ENCODE data around the gene MYH13. TPM values are rescaled to one million over a fixed set of nuclear protein-coding genes. Genes with fewer than 3 reads are reported as not detected.
"Not testable (repeated sequence)": the region's sequence is repeated elsewhere in the genome, so short reads cannot be mapped to it uniquely, and the experiment has no call there.

The MYH13 gene
- polyA plus RNA-seq, 4 donors: 0.06 to 0.27 (median 0.12) TPM

- DNase-seq (ENCODE audit: low read depth in 4 of 4, low spot score in 3 of 4): no peak
Measured at GRCh38 chr17:10306585-10306984, 66.2 kb downstream of the MYH13 start.

- DNase-seq (ENCODE audit: low read depth in 4 of 4, low spot score in 3 of 4): peak; percentile 39 to 68 (median 54)
Measured at GRCh38 chr17:10305398-10305797, 67.4 kb downstream of the MYH13 start.

- DNase-seq (ENCODE audit: low read depth in 4 of 4, low spot score in 3 of 4): no peak
Measured at GRCh38 chr17:10304758-10305300, 68.0 kb downstream of the MYH13 start.

GRCh38 chr17:10297691-10298090, 75.1 kb downstream of the MYH13 start:
- no peak for DNase-seq (ENCODE audit: low read depth in 4 of 4, low spot score in 3 of 4)

- DNase-seq (ENCODE audit: low read depth in 4 of 4, low spot score in 3 of 4): peak in 1 of 4 donors; percentile 42
Measured at GRCh38 chr17:10295728-10296343, 77.0 kb downstream of the MYH13 start.

- no peak for DNase-seq (ENCODE audit: low read depth in 4 of 4, low spot score in 3 of 4)
Measured at GRCh38 chr17:10294180-10294579, 78.6 kb downstream of the MYH13 start.

GRCh38 chr17:10292057-10292937, 80.5 kb downstream of the MYH13 start:
- no peak for DNase-seq (ENCODE audit: low read depth in 4 of 4, low spot score in 3 of 4)

GRCh38 chr17:10291576-10291975, 81.2 kb downstream of the MYH13 start:
- DNase-seq (ENCODE audit: low read depth in 4 of 4, low spot score in 3 of 4): not testable (repeated sequence)

GRCh38 chr17:10290041-10290440, 82.8 kb downstream of the MYH13 start:
- DNase-seq (ENCODE audit: low read depth in 4 of 4, low spot score in 3 of 4): no peak

- DNase-seq (ENCODE audit: low read depth in 4 of 4, low spot score in 3 of 4): no peak
Measured at GRCh38 chr17:10286324-10286723, 86.5 kb downstream of the MYH13 start.

GRCh38 chr17:10285896-10286295, 86.9 kb downstream of the MYH13 start:
- no peak for DNase-seq (ENCODE audit: low read depth in 4 of 4, low spot score in 3 of 4)

GRCh38 chr17:10280068-10280467, 92.7 kb downstream of the MYH13 start:
- no peak for DNase-seq (ENCODE audit: low read depth in 4 of 4, low spot score in 3 of 4)

- DNase-seq (ENCODE audit: low read depth in 4 of 4, low spot score in 3 of 4): no peak
Measured at GRCh38 chr17:10278218-10278617, 94.6 kb downstream of the MYH13 start.

- no peak for DNase-seq (ENCODE audit: low read depth in 4 of 4, low spot score in 3 of 4)
Measured at GRCh38 chr17:10276436-10276835, 96.4 kb downstream of the MYH13 start.

GRCh38 chr17:10275418-10275817, 97.4 kb downstream of the MYH13 start:
- no peak for DNase-seq (ENCODE audit: low read depth in 4 of 4, low spot score in 3 of 4)

- no peak for DNase-seq (ENCODE audit: low read depth in 4 of 4, low spot score in 3 of 4)
Measured at GRCh38 chr17:10271106-10271562, 101.7 kb downstream of the MYH13 start.

- no peak for DNase-seq (ENCODE audit: low read depth in 4 of 4, low spot score in 3 of 4)
Measured at GRCh38 chr17:10270258-10270657, 102.5 kb downstream of the MYH13 start.

- DNase-seq (ENCODE audit: low read depth in 4 of 4, low spot score in 3 of 4): no peak
Measured at GRCh38 chr17:10268005-10268404, 104.8 kb downstream of the MYH13 start.

- no peak for DNase-seq (ENCODE audit: low read depth in 4 of 4, low spot score in 3 of 4)
Measured at GRCh38 chr17:10266296-10266876, 106.4 kb downstream of the MYH13 start.

GRCh38 chr17:10265100-10265810, 107.6 kb downstream of the MYH13 start:
- no peak for DNase-seq (ENCODE audit: low read depth in 4 of 4, low spot score in 3 of 4)

GRCh38 chr17:10264051-10264450, 108.8 kb downstream of the MYH13 start:
- no peak for DNase-seq (ENCODE audit: low read depth in 4 of 4, low spot score in 3 of 4)

All from left renal pelvis (tissue), 4 donors.